GM23248 (cell line): ENCODE measurements around the gene SKIC3.

Experiments used
- EZH2 ChIP-seq: fragments of 200-600 bp; sonication (generic); IDR thresholded peaks from 2 replicates; pipeline ENCODE4 v1.6.1; 2018; ENCODE audit warnings: antibody characterized with exemption, mild to moderate bottlenecking; ENCODE audit not compliant: insufficient read depth, poor library complexity, severe bottlenecking
- EZH2phosphoT487 ChIP-seq: fragments of 200-600 bp; sonication (generic); IDR thresholded peaks from 2 replicates; pipeline ENCODE4 v1.6.1; 2018; ENCODE audit warnings: antibody characterized with exemption, moderate library complexity, mild to moderate bottlenecking, low read depth; ENCODE audit not compliant: insufficient read depth

GRCh38 chr5:95557841-95558240, 3.1 kb upstream of the SKIC3 start:
- TF ChIP-seq EZH2 (no peak), EZH2phosphoT487 (no peak)
